Measurements from ENCODE around the gene GRIK1.

GRIK1 gene

DNA sequence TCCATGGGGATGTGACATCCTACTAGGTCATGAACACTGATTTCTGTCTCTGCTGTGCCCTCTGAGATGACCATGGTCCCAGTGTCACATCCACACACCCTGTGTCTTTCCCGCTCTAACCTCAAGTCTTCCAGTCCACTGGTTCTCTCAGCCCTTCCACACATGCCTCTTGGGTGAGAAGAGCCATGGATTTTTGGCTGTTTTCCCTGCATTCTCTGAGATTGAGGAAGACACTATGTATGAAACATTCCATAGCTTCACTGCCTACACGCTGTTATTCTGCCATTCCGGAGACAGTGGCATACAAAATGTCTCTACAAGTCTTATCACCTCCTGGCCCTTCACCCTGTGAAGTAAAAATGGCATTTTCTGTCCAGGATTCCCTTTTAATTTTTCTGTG lies 393.7 kb downstream of the GRIK1 start:
- no peaks in the 10 kb centered on the region for H3K9me3 ChIP-seq (ENCODE audit: control insufficient read depth, insufficient read depth, low read depth, low read length)
- TF ChIP-seq ZNF747 (tag by site-specific recombination; IDR thresholded peaks at IDR 0.05) (no peak), ZNF169 (tag by site-specific recombination; IDR thresholded peaks at IDR 0.05) (no peak), ZFP3 (tag by site-specific recombination; IDR thresholded peaks at IDR 0.05; ENCODE audit: low read depth) (no peak), ZNF350 (tag by site-specific recombination; IDR thresholded peaks at IDR 0.05) (no peak), ZNF600 (tag by site-specific recombination; IDR thresholded peaks at IDR 0.05) (no peak), ZNF707 (tag by site-specific recombination; IDR thresholded peaks at IDR 0.05) (no peak), HOXC10 (CRISPR knock-in tag; IDR thresholded peaks at IDR 0.05) (no peak), ZNF785 (tag by site-specific recombination; IDR thresholded peaks at IDR 0.05) (no peak), ZNF324 (tag by site-specific recombination; IDR thresholded peaks at IDR 0.05) (no peak), ZNF335 (tag by site-specific recombination; conservative IDR thresholded peaks at IDR 0.05) (no peak), SCRT2 (tag by site-specific recombination; IDR thresholded peaks at IDR 0.05) (no peak), ZNF341 (tag by site-specific recombination; IDR thresholded peaks at IDR 0.05; ENCODE audit: low read depth) (no peak)
- TF ChIP-seq, protein P1, sequence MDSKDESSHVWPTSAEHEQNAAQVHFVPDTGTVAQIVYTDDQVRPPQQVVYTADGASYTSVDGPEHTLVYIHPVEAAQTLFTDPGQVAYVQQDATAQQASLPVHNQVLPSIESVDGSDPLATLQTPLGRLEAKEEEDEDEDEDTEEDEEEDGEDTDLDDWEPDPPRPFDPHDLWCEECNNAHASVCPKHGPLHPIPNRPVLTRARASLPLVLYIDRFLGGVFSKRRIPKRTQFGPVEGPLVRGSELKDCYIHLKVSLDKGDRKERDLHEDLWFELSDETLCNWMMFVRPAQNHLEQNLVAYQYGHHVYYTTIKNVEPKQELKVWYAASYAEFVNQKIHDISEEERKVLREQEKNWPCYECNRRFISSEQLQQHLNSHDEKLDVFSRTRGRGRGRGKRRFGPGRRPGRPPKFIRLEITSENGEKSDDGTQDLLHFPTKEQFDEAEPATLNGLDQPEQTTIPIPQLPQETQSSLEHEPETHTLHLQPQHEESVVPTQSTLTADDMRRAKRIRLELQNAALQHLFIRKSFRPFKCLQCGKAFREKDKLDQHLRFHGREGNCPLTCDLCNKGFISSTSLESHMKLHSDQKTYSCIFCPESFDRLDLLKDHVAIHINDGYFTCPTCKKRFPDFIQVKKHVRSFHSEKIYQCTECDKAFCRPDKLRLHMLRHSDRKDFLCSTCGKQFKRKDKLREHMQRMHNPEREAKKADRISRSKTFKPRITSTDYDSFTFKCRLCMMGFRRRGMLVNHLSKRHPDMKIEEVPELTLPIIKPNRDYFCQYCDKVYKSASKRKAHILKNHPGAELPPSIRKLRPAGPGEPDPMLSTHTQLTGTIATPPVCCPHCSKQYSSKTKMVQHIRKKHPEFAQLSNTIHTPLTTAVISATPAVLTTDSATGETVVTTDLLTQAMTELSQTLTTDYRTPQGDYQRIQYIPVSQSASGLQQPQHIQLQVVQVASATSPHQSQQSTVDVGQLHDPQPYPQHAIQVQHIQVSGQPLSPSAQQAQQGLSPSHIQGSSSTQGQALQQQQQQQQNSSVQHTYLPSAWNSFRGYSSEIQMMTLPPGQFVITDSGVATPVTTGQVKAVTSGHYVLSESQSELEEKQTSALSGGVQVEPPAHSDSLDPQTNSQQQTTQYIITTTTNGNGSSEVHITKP (tag by site-specific recombination; IDR thresholded peaks at IDR 0.05) = no peak
- TF ChIP-seq, protein P2, sequence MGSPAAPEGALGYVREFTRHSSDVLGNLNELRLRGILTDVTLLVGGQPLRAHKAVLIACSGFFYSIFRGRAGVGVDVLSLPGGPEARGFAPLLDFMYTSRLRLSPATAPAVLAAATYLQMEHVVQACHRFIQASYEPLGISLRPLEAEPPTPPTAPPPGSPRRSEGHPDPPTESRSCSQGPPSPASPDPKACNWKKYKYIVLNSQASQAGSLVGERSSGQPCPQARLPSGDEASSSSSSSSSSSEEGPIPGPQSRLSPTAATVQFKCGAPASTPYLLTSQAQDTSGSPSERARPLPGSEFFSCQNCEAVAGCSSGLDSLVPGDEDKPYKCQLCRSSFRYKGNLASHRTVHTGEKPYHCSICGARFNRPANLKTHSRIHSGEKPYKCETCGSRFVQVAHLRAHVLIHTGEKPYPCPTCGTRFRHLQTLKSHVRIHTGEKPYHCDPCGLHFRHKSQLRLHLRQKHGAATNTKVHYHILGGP (tag by site-specific recombination; IDR thresholded peaks at IDR 0.05) = no peak
- TF ChIP-seq, protein P3, sequence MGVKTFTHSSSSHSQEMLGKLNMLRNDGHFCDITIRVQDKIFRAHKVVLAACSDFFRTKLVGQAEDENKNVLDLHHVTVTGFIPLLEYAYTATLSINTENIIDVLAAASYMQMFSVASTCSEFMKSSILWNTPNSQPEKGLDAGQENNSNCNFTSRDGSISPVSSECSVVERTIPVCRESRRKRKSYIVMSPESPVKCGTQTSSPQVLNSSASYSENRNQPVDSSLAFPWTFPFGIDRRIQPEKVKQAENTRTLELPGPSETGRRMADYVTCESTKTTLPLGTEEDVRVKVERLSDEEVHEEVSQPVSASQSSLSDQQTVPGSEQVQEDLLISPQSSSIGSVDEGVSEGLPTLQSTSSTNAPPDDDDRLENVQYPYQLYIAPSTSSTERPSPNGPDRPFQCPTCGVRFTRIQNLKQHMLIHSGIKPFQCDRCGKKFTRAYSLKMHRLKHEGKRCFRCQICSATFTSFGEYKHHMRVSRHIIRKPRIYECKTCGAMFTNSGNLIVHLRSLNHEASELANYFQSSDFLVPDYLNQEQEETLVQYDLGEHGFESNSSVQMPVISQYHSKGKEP (tag by site-specific recombination; IDR thresholded peaks at IDR 0.05) = no peak
- TF ChIP-seq, protein P4, sequence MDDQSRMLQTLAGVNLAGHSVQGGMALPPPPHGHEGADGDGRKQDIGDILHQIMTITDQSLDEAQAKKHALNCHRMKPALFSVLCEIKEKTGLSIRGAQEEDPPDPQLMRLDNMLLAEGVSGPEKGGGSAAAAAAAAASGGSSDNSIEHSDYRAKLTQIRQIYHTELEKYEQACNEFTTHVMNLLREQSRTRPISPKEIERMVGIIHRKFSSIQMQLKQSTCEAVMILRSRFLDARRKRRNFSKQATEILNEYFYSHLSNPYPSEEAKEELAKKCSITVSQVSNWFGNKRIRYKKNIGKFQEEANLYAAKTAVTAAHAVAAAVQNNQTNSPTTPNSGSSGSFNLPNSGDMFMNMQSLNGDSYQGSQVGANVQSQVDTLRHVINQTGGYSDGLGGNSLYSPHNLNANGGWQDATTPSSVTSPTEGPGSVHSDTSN (CRISPR knock-in tag; IDR thresholded peaks at IDR 0.05) = no peak
- TF ChIP-seq, protein P5, sequence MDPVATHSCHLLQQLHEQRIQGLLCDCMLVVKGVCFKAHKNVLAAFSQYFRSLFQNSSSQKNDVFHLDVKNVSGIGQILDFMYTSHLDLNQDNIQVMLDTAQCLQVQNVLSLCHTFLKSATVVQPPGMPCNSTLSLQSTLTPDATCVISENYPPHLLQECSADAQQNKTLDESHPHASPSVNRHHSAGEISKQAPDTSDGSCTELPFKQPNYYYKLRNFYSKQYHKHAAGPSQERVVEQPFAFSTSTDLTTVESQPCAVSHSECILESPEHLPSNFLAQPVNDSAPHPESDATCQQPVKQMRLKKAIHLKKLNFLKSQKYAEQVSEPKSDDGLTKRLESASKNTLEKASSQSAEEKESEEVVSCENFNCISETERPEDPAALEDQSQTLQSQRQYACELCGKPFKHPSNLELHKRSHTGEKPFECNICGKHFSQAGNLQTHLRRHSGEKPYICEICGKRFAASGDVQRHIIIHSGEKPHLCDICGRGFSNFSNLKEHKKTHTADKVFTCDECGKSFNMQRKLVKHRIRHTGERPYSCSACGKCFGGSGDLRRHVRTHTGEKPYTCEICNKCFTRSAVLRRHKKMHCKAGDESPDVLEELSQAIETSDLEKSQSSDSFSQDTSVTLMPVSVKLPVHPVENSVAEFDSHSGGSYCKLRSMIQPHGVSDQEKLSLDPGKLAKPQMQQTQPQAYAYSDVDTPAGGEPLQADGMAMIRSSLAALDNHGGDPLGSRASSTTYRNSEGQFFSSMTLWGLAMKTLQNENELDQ (tag by site-specific recombination; IDR thresholded peaks at IDR 0.05; ENCODE audit: low read depth) = no peak
- H3K27ac ChIP-seq (ENCODE audit: extremely low read depth, low read depth, low read length) = no peak overlapping the region
- no peak overlapping the region for H3K4me3 ChIP-seq (ENCODE audit: low read depth, low read length)
- H3K36me3 ChIP-seq (ENCODE audit: control insufficient read depth in 2 of 2, insufficient read depth in 1 of 2, low read length in 2 of 2) = no peaks in the 10 kb centered on the region
- CTCF ChIA-PET = no interaction called here
- no peaks in the 10 kb centered on the region for H3K4me1 ChIP-seq (ENCODE audit: control insufficient read depth, insufficient read depth, low read length)
- POLR2A ChIA-PET = no interaction called here
